ENCODE measurements around the gene CMYA5. TPM values are rescaled to one million over a fixed set of nuclear protein-coding genes. Genes with fewer than 3 reads are reported as not detected.

The CMYA5 gene
- total RNA-seq, 1 donor from 2014 or later = 1.3 TPM

GRCh38 chr5:79832911-79833310 lies 143.3 kb downstream of the CMYA5 start:
- ATAC-seq = no peak
- no peak for DNase-seq (ENCODE audit: low spot score)

- ATAC-seq (no peak), DNase-seq (ENCODE audit: low spot score) (peak; percentile 12)
Measured at GRCh38 chr5:79834098-79834753, 144.6 kb downstream of the CMYA5 start.

GRCh38 chr5:79834754-79835714 lies 145.4 kb downstream of the CMYA5 start:
- ATAC-seq = peak; percentile 74
- DNase-seq (ENCODE audit: low spot score) = peak; percentile 45

GRCh38 chr5:79837761-79838551 lies 148.3 kb downstream of the CMYA5 start:
- ATAC-seq (no peak), DNase-seq (ENCODE audit: low spot score) (peak; percentile 21)

GRCh38 chr5:79840084-79840990 lies 150.7 kb downstream of the CMYA5 start:
- DNase-seq (ENCODE audit: low spot score) (peak; percentile 4), ATAC-seq (no peak)

GRCh38 chr5:79841172-79841571 lies 151.5 kb downstream of the CMYA5 start:
- no peak for ATAC-seq
- DNase-seq (ENCODE audit: low spot score) = peak; percentile 5

- ATAC-seq = no peak
- DNase-seq (ENCODE audit: low spot score) = no peak
Measured at GRCh38 chr5:79842006-79842881, 152.6 kb downstream of the CMYA5 start.

- no peak for ATAC-seq
- no peak for DNase-seq (ENCODE audit: low spot score)
Measured at GRCh38 chr5:79842991-79843390, 153.4 kb downstream of the CMYA5 start.

GRCh38 chr5:79843450-79844388 lies 154.1 kb downstream of the CMYA5 start:
- DNase-seq (ENCODE audit: low spot score) = no peak
- ATAC-seq = no peak

GRCh38 chr5:79844571-79844970 lies 154.9 kb downstream of the CMYA5 start:
- no peak for ATAC-seq
- DNase-seq (ENCODE audit: low spot score) = no peak

- ATAC-seq (no peak), DNase-seq (ENCODE audit: low spot score) (no peak)
Measured at GRCh38 chr5:79845448-79846197, 156.0 kb downstream of the CMYA5 start.

GRCh38 chr5:79846198-79846521 lies 156.5 kb downstream of the CMYA5 start:
- ATAC-seq (no peak), DNase-seq (ENCODE audit: low spot score) (no peak)

- peak; percentile 4 for DNase-seq (ENCODE audit: low spot score)
- ATAC-seq = no peak
Measured at GRCh38 chr5:79847561-79847960, 157.9 kb downstream of the CMYA5 start.

- ATAC-seq = no peak
Measured at GRCh38 chr5:79849061-79849460, 159.4 kb downstream of the CMYA5 start.

More at GRCh38 chr5:79849061-79849460, 159.4 kb downstream of the CMYA5 start:
- DNase-seq (ENCODE audit: low spot score) = peak; percentile 24
